ENCODE results near the gene CEACAM3.

DNA sequence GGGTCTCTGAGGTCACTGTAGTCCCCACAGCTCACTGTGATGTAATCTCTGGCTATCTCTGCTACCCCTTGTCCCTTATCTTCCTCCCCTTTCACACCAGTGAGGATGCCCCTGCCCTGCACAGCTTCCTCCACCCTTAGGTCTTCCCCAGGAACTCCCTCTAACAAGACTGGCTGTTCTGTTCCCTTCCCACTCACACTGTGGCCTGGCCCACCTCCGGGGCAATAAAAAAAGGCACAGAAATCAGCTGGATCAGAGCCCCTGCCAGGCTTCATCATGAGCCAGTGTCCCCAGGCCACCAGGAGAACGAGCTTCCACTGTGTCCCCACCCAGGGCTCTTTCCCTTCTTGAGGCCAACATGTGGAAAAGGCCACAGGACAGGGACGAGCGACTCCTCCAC lies 4.6 kb downstream of the CEACAM3 start:
- TF ChIP-seq POLR2A (IDR thresholded peaks at IDR 0.05; ENCODE audit: extremely low read depth, insufficient read length) (no peak), CTCF (IDR thresholded peaks at IDR 0.05; ENCODE audit: low read depth, low read length) (no peak)
- TF ChIP-seq, protein P1, sequence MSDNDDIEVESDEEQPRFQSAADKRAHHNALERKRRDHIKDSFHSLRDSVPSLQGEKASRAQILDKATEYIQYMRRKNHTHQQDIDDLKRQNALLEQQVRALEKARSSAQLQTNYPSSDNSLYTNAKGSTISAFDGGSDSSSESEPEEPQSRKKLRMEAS (IDR thresholded peaks at IDR 0.05; ENCODE audit: low read depth, low read length) = no peak
